Lower lobe of right lung (tissue), 2 donors: Measurements from ENCODE around the gene ASTN2. TPM values are rescaled to one million over a fixed set of nuclear protein-coding genes. Genes with fewer than 3 reads are reported as not detected.

Experiments used
- ATAC-seq, 2 donors: fragments of 200-7000 bp; cut with Tn5 transposase; one replicate each; pipeline ENCODE4 v1.9.1; 2020 to 2022; ENCODE audit warnings: mild to moderate bottlenecking in 2 of 2, moderate library complexity in 2 of 2
- DNase-seq: peaks from one replicate; pipeline ENCODE4 v3.0.0-alpha.2; 2020
- H3K27ac ChIP-seq: fragments of 200-600 bp; one replicate; pipeline ENCODE4 v1.8.0; 2022
- H3K27me3 ChIP-seq: fragments of 200-600 bp; one replicate; pipeline ENCODE4 v1.8.0; 2022; ENCODE audit warnings: low read depth
- H3K36me3 ChIP-seq: fragments of 200-600 bp; one replicate; pipeline ENCODE4 v1.8.0; 2022; ENCODE audit warnings: mild to moderate bottlenecking
- H3K4me1 ChIP-seq: fragments of 200-600 bp; one replicate; pipeline ENCODE4 v1.8.0; 2022
- H3K4me3 ChIP-seq: fragments of 200-600 bp; one replicate; pipeline ENCODE4 v1.8.0; 2022; ENCODE audit warnings: mild to moderate bottlenecking
- H3K9me3 ChIP-seq: fragments of 200-600 bp; one replicate; pipeline ENCODE4 v1.8.0; 2022
- CTCF ChIP-seq: fragments of 200-600 bp; IDR thresholded peaks from one replicate; pipeline ENCODE4 v1.8.0; 2022; ENCODE audit warnings: antibody characterized with exemption, mild to moderate bottlenecking
- intact Hi-C: fragments of 100-400 bp; cut with DNase I; formaldehyde crosslinking; loops from one replicate; pipeline ENCODE4 v1.11.0; 2022
- total RNA-seq: library from RNA; stranded (reverse); fragmentation: NEBNext Ultra II Directional; extraction: Animal tissue kit (Norgen Biotek cat#: 25700); gene quantifications from one replicate; pipeline ENCODE4 v1.2.1, GENCODE V29; 2021
- donor health status: DM: no; HTN: yes; CAD: no; lungs with severe emphysema.

ASTN2 gene
- total RNA-seq, 1 donor from 2014 or later: 4.3 TPM

- Histone ChIP-seq H3K4me1 (no peaks in the 10 kb centered on the region), H3K9me3 (no peaks in the 10 kb centered on the region), H3K36me3 (no peaks in the 10 kb centered on the region), H3K27ac (no peak overlapping the region), H3K4me3 (no peak overlapping the region), H3K27me3 (no peaks in the 10 kb centered on the region)
- TF ChIP-seq CTCF: no peak
- ATAC-seq (no peak), DNase-seq (no peak)
- intact Hi-C loops: no loop called here
Observed at GRCh38 chr9:117104716-117105495, 310.0 kb downstream of the ASTN2 start.

GRCh38 chr9:117104206-117104605 lies 310.7 kb downstream of the ASTN2 start:
- H3K9me3 ChIP-seq: no peaks in the 10 kb centered on the region
- no peak overlapping the region for H3K27ac ChIP-seq
- no peaks in the 10 kb centered on the region for H3K27me3 ChIP-seq
- TF ChIP-seq CTCF: no peak
- no peak overlapping the region for H3K4me3 ChIP-seq
- intact Hi-C loops: no loop called here
- DNase-seq: no peak
- ATAC-seq: no peak
- H3K4me1 ChIP-seq: no peaks in the 10 kb centered on the region
- H3K36me3 ChIP-seq: no peaks in the 10 kb centered on the region

GRCh38 chr9:117103438-117104110 lies 311.3 kb downstream of the ASTN2 start:
- H3K4me3 ChIP-seq: no peak overlapping the region
- no peaks in the 10 kb centered on the region for H3K9me3 ChIP-seq
- no peak overlapping the region for H3K27ac ChIP-seq
- ATAC-seq (no peak), DNase-seq (no peak)
- no peaks in the 10 kb centered on the region for H3K36me3 ChIP-seq
- no peaks in the 10 kb centered on the region for H3K4me1 ChIP-seq
- intact Hi-C loops: no loop called here
- H3K27me3 ChIP-seq: no peaks in the 10 kb centered on the region
- TF ChIP-seq CTCF: no peak

GRCh38 chr9:117101008-117101407 lies 313.8 kb downstream of the ASTN2 start:
- no peak for DNase-seq
- H3K36me3 ChIP-seq: no peaks in the 10 kb centered on the region

GRCh38 chr9:117098331-117098730 lies 316.5 kb downstream of the ASTN2 start:
- Histone ChIP-seq H3K4me3 (no peak overlapping the region), H3K4me1 (no peaks in the 10 kb centered on the region), H3K36me3 (no peaks in the 10 kb centered on the region), H3K9me3 (no peaks in the 10 kb centered on the region), H3K27me3 (no peaks in the 10 kb centered on the region), H3K27ac (no peak overlapping the region)
- ATAC-seq (no peak), DNase-seq (no peak)
- intact Hi-C loops: no loop called here
- TF ChIP-seq CTCF: no peak

More at GRCh38 chr9:117101008-117101407, 313.8 kb downstream of the ASTN2 start:
- H3K27ac ChIP-seq: no peak overlapping the region
- no peak for TF ChIP-seq CTCF
- intact Hi-C loops: no loop called here
- no peak overlapping the region for H3K4me3 ChIP-seq
- H3K9me3 ChIP-seq: no peaks in the 10 kb centered on the region
- ATAC-seq: no peak
- no peaks in the 10 kb centered on the region for H3K27me3 ChIP-seq
- H3K4me1 ChIP-seq: no peaks in the 10 kb centered on the region
